GM21717 (cell line): ENCODE data around the gene CALD1.

Source experiments
- ATAC-seq: cut with Tn5 transposase; IDR thresholded peaks from one replicate; pipeline ENCODE4 v1.9.1; 2021; ENCODE audit warnings: mild to moderate bottlenecking, moderate library complexity; ENCODE audit not compliant: unreplicated experiment

Gene CALD1

DNA sequence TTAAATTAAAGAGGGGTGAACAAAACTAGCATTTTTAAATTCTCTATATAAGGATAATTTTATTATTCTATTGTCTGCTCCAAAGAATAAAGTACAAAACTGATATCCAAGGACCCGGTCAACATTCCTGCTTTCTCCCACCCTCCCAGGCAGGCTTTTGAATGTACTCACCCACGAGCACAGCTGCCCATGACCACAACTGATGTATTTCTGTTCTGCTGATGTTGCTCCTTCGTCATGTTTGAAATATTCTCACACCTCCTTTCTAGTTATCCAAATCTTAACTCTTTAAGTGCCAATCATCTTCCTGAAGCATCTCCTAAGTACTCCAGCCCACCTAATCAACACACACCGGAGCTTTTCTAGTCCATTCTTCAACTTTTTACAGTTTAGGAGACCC is 46.7 kb downstream of the CALD1 start:
- no peak for ATAC-seq

- ATAC-seq = no peak
These were observed 48.0 kb downstream of the CALD1 start for GRCh38 chr7:134827436-134827835.

DNA sequence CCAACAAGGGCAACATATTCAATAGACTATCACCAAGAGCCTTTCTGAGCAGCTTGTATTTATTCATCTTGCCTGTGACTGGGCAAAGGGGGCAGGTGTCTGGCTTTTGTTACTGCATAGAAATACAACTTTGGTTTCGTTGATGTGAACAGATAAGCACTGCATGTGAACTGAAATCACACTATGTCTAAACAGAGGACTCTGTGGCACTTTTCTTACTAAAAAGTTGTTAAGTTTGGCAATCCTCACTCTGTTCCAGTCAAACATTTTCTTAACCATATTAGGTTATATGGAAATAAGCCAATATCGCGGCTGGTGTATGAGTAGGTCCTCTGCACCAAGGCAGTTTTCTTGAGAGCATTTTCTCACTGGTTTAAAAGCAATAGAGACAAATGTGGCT is 48.5 kb downstream of the CALD1 start:
- no peak for ATAC-seq

DNA sequence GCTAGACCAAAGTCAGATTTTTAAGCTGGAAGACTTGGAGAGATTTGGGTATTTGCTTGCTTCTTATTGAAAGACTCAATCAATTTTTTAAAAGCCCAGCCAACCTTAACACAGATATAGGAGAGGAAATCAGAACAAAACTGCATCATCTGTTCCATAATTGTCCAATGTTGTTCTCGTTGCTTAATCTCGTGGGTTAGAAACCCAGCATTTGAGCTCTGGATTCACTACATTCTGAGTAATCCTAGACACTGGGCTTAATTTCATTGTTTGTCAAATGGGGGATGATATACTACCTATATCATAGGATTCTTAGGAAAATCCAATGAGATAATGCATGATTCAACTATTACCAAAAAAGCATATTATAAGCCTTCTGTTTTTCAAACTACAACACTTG is 48.9 kb downstream of the CALD1 start:
- ATAC-seq = no peak

DNA sequence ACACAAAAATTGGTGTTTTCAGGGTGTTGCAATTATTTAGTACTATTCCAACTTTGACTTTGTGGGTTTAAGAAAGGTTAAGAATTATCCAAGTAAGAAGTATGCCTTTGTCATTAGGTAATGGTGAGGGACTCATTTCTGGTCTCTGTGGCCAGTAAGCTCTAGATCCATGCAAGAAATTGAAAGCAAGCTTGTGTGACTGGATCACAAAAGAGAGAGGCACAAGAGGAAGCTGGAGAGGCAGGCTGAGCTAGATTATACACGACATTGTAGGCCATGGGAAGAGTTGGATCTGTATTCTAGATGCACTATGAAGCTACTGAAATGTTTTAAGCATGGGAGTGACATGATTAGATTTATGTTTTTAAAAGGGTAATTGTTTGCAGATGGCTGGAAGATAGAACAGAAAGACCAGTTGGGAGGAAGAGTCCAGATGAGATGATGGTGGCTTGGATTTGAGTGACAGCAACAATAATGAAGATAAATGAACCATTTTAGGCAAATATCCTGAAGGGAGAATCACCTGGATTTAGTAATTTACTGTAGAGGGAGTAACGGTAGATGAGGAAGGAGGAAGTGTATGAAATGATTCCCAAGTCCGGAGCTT is 50.0 kb downstream of the CALD1 start:
- no peak for ATAC-seq

DNA sequence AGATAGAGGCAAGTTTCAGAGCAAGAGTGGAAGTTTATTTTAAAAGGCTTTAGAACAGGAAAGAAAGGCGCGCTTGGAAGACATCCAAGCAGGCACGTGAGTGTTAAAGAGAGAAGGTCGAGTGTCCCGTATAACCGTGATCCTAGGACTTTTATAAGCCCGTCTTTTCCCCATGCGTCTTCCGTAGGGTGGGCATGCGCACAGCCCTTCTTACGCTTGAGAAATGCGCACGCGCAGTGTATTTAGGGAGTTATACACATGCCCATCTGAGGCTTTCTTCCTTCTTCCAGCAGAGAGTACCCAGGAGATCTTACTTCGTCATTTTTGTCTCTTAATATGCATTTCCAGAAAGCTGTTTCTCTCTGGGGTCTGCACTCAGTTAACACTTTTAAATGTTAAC is 52.4 kb downstream of the CALD1 start:
- no peak for ATAC-seq

DNA sequence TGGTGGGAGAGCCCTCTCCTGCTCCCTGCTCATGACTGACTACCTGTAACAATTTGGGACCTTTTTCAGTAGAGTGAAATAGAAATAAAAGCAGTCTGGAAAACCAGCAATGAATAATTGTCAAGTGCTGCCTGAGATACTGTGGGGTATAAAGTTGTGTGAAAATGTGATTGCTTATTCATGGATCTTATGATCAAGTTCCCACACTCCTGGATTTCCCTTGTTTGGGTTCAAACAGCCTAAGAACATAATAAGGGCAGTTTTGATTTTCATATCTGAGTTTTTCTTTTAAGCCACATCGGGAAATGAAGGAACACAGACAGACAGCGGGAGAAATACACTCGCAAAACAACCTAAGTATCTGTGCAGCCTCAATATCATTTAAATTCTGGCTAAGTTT is 52.9 kb downstream of the CALD1 start:
- ATAC-seq = no peak

- no peak for ATAC-seq
These were observed 55.4 kb downstream of the CALD1 start for GRCh38 chr7:134834689-134835462.

- ATAC-seq = no peak
These were observed 56.0 kb downstream of the CALD1 start for GRCh38 chr7:134835463-134835823.

GRCh38 chr7:134836447-134836846 is 57.0 kb downstream of the CALD1 start:
- ATAC-seq = no peak

DNA sequence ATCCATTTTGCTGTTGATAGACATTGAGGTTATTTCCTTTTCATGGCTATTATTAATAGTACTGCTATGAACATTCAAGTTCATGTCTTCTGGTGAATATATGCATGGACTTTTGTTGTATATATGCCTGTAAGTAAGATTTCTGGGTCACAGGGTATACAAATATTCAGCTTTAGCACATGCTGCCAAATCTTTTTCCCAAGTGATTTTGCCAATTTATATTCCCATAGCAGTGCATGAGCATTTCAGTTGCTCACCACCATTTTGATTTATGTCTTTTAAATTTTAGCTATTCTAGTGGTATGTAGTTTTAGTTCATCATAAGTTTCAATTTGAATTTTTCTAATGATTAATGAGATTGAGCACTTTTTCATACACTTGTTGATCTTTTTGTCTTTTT is 59.9 kb downstream of the CALD1 start:
- no peak for ATAC-seq

DNA sequence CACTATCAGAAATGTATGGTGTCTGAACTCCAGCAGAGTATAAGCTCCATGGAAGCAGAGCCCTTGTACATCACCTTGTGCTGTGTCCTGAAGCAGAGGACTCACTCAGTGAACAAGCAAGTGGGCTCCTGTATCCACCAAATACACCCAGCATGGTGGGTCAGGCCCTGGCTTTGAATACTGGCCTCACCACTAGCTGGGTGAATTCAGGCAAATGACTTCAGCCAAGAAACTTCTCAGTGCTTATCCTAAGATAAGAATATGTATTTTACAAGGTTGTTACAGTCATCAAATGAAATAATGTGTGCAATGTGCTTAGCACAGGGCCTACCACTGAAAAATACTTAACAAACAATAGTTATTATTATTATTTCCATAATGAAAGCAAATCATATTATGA is 62.6 kb downstream of the CALD1 start:
- ATAC-seq = no peak

DNA sequence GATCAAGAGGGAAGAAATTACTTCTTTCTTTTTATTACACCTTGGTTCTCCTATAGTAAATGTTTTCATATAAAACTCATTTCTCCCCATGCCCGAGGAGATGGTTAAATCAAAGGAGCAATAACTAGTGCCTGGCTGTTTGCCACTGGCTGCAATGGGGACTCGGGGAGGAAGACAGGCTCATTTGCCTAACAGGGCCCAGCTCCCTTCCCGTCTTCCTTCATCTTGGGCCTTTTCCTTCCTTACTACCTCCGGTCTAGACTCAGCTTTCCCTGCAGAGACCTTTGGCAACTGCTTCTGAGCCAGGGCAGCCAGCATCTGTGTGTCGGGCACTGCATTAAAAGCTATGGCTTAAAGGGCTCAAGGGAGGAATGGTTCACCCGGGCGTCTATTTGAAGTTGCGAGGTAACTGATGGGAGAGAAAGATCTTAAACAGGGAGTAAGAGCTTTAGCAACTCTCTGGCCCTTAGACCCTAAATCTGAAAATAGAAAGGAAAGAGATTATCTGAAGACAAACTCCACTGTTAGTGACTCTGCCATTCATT is 63.5 kb downstream of the CALD1 start:
- no peak for ATAC-seq

DNA sequence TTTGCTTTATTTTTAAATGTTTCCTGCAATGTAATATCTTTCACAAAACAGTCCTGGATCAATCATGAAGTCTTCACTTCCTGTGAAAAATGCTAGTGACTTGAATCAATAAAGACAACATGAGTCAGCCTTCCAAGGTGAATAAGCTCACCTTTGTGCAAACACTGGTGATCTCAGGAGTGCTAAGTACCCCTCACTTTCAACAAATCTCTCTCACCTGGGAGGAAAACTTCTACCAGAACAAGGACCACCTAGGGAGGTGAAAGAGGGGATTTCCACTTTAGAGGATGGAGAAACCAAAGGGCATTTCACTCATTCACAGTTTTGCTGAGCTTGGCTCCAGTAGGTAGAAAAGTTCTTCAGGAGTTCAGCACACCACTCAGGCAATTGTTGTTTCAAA is 64.8 kb downstream of the CALD1 start:
- no peak for ATAC-seq

- ATAC-seq = peak; percentile 49
These were observed 66.0 kb downstream of the CALD1 start for GRCh38 chr7:134845461-134845860.

DNA sequence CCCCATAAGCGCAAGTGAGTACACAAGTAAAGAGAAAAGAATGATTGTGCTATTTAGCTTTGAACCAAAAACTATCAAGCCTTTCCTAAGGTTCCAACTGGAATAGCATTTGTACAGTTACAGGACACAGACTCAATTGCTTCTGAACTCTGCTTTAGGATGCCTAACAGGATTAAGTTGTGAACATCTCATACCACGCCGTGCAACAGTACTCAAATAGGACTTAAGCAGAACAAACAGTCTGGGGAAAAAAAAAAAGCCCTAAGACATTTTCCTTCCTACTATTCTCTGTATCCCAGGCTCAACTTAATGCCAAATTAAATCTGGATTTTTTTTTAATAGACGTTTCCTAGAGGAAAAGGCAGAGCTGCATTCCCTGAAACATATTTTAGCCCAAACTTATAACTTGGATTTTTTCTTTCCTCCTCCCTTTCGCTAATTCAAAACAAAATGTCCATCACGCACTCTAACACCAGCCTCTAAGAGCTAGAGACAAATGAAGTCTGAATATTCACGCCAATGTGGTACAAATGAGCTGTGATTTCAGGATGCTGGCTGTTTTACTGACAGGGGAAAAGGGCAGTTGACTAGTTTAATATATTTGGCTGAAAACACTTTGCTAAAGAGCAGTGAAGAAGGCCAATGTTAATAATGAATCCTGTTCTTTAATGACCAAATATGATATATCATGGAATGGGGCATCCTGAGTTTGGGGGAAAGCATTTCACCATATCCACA is 68.6 kb downstream of the CALD1 start:
- no peak for ATAC-seq

DNA sequence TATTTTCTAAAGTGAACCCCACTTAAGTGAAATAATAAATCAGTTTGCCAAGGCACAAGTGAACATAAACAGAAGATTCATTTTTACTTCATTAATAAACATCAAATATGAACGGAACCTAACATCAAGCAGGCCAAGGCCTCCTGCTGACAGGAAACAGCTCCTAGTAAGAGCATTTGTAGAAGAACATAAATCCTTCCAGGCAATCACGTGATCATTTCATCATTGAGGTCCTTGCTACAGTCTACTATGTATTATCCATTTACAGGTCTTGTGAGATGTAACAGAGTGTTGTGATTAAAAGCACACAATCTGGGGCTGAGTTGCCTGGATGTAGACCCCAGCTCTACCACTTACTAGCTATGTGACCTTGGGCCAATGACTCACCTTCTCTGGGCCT is 70.6 kb downstream of the CALD1 start:
- ATAC-seq = no peak

- no peak for ATAC-seq
These were observed 71.7 kb downstream of the CALD1 start for GRCh38 chr7:134851141-134851540.

DNA sequence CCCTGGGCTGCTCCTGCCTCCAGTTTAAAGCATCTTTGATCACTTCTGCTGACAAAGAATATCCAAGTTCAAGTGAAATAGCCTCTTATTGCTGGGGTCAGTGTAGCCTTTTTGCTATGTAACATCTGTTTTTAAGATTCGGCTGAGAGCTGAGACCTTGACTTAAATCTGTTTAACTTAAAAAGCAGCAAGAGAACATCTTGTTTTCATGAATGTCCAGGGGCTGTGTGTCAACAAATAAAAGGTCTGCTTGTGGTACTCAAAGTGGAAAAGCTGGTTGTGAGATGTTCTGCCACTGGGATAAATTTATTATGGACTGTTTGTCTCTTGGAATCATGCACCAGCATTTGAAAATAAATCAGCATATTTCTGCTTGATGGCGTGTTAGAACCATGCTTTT is 73.2 kb downstream of the CALD1 start:
- ATAC-seq = no peak

DNA sequence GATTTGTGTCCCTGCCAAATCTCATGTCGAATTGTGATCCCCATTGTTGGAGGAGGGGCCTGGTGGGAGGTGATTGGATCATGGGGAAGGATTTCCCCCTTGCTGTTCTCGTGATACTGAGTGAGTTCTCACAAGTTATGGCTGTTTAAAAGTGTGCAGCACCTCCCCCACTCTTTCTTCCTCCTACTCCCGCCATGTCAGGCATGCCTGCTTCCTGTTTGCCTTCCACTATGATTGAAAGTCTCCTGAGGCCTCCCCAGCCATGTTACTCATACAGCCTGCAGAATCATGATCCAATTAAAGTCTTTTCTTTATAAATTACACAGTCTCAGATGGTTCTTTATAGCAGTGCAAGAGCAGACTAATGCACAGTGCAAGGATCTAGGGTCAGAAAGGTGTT is 75.4 kb downstream of the CALD1 start:
- ATAC-seq = no peak

DNA sequence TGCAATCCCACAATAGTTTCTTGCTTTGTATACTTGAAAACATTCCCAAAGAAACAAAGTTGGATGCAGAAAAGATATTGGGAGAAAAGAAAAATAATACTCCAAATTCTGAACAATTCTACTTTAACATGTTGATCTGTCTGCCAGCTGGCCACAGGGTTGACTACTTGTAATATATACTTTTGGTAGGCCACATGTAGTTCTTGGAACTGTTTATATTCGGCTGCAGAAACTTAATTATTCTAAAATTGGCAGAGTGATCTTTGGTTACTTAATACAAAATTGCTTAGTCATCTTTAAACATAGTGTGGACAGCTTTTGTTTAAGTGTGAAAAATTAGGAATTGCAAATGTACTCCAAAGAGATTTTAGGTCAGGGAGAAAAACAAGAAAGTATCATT is 76.0 kb downstream of the CALD1 start:
- no peak for ATAC-seq

DNA sequence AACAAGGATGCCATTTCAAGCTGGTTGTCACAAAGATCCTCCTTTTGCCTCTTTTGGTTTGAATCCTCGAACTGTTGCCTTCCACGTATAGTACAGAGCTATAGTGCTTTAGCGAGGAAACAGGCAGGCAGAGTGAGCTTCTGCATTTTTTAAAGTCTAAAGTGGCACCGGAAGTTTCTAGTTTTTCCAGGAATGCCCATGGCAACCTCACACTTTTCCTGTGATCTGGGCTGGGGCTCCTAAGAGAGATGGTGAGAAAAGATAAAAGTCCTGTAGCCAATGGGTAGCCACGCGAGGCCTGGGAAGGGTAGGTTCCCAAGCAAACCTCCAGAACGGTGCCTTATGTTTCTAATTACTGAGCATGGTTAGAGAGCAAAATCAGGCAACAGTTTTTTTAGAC is 76.7 kb downstream of the CALD1 start:
- no peak for ATAC-seq
